RWPE2 (cell line): Measurements from ENCODE around the gene HOXA11.

Experiments used
- ATAC-seq: fragments of 200-7000 bp; cut with Tn5 transposase; 3 replicates; pipeline ENCODE4 v1.9.1; 2021; ENCODE audit warnings: low read depth
- DNase-seq: peaks from one replicate; pipeline ENCODE4 v3.0.0-alpha.2; 2020; ENCODE audit warnings: low spot score
- H3K27ac ChIP-seq: fragments of 450-650 bp; 2 replicates; pipeline ENCODE4 v1.5.1; 2017; ENCODE audit warnings: mild to moderate bottlenecking; ENCODE audit not compliant: poor library complexity, severe bottlenecking
- H3K27me3 ChIP-seq: fragments of 250-450 bp; sonication (Bioruptor Pico); 2 replicates; pipeline ENCODE4 v1.5.1; 2021; ENCODE audit warnings: mild to moderate bottlenecking, moderate library complexity; ENCODE audit not compliant: insufficient read depth, poor library complexity, severe bottlenecking
- H3K36me3 ChIP-seq: fragments of 250-450 bp; sonication (Bioruptor Pico); 2 replicates; pipeline ENCODE4 v1.5.1; 2020; ENCODE audit warnings: low read depth, mild to moderate bottlenecking, moderate library complexity
- H3K4me1 ChIP-seq: fragments of 250-450 bp; sonication (Bioruptor Pico); 2 replicates; pipeline ENCODE4 v1.5.1; 2021; ENCODE audit warnings: mild to moderate bottlenecking, moderate library complexity; ENCODE audit not compliant: insufficient read depth, poor library complexity, severe bottlenecking
- H3K4me3 ChIP-seq: fragments of 250-450 bp; sonication (Bioruptor Pico); 2 replicates; pipeline ENCODE4 v1.5.1; 2021; ENCODE audit warnings: mild to moderate bottlenecking, moderate library complexity; ENCODE audit not compliant: severe bottlenecking
- H3K9me3 ChIP-seq: fragments of 250-450 bp; sonication (Bioruptor Pico); 2 replicates; pipeline ENCODE4 v1.5.1; 2021; ENCODE audit warnings: mild to moderate bottlenecking, moderate library complexity; ENCODE audit not compliant: severe bottlenecking
- CTCF ChIP-seq: fragments of 450-650 bp; IDR thresholded peaks from one replicate; pipeline ENCODE4 v1.5.1; 2017; ENCODE audit warnings: mild to moderate bottlenecking, moderate library complexity; ENCODE audit not compliant: poor library complexity, severe bottlenecking

The HOXA11 gene

GRCh38 chr7:27211084-27211446, 26.0 kb upstream of the HOXA11 start:
- H3K4me3 ChIP-seq = no peak overlapping the region
- no peak for TF ChIP-seq CTCF
- H3K9me3 ChIP-seq = no peaks in the 10 kb centered on the region
- H3K27ac ChIP-seq = no peak overlapping the region
- no peaks in the 10 kb centered on the region for H3K36me3 ChIP-seq
- no peaks in the 10 kb centered on the region for H3K27me3 ChIP-seq
- DNase-seq (no peak), ATAC-seq (no peak)
- peaks cover 6% of the 10 kb centered on the region for H3K4me1 ChIP-seq

- ATAC-seq (peak; percentile 30; the same call in 1 of the 3 replicates), DNase-seq (no peak)
- no peak overlapping the region for H3K27ac ChIP-seq
- no peaks in the 10 kb centered on the region for H3K36me3 ChIP-seq
- peak overlapping the region; percentile 13 for H3K4me3 ChIP-seq
- peak; percentile 69 for TF ChIP-seq CTCF
- no peaks in the 10 kb centered on the region for H3K27me3 ChIP-seq
- H3K9me3 ChIP-seq = no peaks in the 10 kb centered on the region
- H3K4me1 ChIP-seq = peaks cover 6% of the 10 kb centered on the region
Measured at GRCh38 chr7:27210441-27211083, 25.5 kb upstream of the HOXA11 start.

DNA sequence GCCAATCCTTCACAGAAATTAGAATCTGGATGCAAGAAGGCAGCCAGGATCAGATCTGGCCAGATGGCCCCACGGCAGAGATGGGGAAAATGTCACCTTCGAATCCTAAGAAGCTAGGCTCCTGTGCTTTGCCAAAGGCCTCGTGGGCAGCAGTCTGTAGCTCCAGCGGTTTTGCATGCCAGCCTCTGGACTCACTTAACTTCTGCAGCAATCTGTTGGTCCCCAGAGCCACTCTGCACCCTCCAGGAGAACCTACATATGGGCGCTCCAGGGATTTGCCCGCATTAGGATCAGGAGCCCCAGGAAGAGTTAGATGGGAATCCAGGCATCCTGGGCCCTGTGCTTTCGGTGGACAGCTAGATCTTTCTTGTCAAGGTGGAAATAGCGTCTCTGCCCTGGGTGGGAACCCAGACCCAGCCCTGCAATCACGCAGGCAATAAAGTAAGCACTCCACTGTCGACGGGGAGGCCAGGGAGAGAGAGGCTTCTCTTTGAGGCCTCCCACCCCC, 25.0 kb upstream of the HOXA11 start:
- Histone ChIP-seq H3K9me3 (no peaks in the 10 kb centered on the region), H3K4me3 (no peak overlapping the region), H3K4me1 (peaks cover 6% of the 10 kb centered on the region), H3K27me3 (no peaks in the 10 kb centered on the region), H3K27ac (no peak overlapping the region), H3K36me3 (no peaks in the 10 kb centered on the region)
- DNase-seq = no peak
- no peak for TF ChIP-seq CTCF
- ATAC-seq = no peak

DNA sequence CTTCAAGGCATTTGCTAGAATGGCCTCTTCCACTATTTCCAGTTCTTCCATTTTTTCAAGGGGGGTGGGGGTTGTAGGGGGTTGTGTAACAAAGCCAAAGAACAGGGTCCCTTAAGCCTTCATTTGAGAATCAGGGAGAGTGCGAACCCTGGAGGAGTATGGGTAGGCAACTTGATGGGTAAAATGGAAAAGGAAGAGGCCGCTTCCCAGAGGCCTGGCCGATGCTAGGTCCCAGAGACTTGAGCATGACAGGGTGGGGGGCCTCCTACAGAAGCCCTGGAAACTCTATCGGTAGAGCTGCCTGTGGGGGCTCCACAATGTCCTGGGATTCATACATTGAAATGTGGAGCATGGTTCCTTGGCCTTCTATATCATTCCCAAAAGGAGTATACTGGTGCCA, 24.0 kb upstream of the HOXA11 start:
- Histone ChIP-seq H3K27ac (no peak overlapping the region), H3K9me3 (no peaks in the 10 kb centered on the region), H3K4me1 (peaks cover 6% of the 10 kb centered on the region), H3K4me3 (no peak overlapping the region), H3K36me3 (no peaks in the 10 kb centered on the region), H3K27me3 (no peaks in the 10 kb centered on the region)
- no peak for TF ChIP-seq CTCF
- DNase-seq = no peak
- no peak for ATAC-seq

GRCh38 chr7:27207348-27207985, 22.4 kb upstream of the HOXA11 start:
- no peak for ATAC-seq
- H3K4me1 ChIP-seq = peaks cover 6% of the 10 kb centered on the region
- TF ChIP-seq CTCF = no peak
- H3K27me3 ChIP-seq = no peaks in the 10 kb centered on the region
- DNase-seq = no peak
- no peaks in the 10 kb centered on the region for H3K36me3 ChIP-seq
- H3K27ac ChIP-seq = no peak overlapping the region
- H3K9me3 ChIP-seq = no peaks in the 10 kb centered on the region
- H3K4me3 ChIP-seq = no peak overlapping the region
